Hippocampal formation (tissue), 2 donors: ENCODE measurements around the gene ACIN1.

Experiments
- DNase-seq, 2 donors: peaks; one replicate each; lab custom pipeline; 2025; lab: John Stamatoyannopoulos, UW

The ACIN1 gene

GRCh38 chr14:23057757-23058653, 36.9 kb downstream of the ACIN1 start:
- DNase-seq, result no peak

GRCh38 chr14:23056956-23057756, 37.8 kb downstream of the ACIN1 start, which contains the start of gene CDH24:
Gene CDH24 (minus strand): TSS chr14:23057520. CDS start chr14:23055733, 1,787 bp downstream.
- DNase-seq, result no peak

GRCh38 chr14:23056145-23056955, 38.6 kb downstream of the ACIN1 start:
- DNase-seq, result no peak

- DNase-seq, result no peak
Observed at GRCh38 chr14:23055621-23056144, 39.3 kb downstream of the ACIN1 start.

- no peak for DNase-seq
Observed at GRCh38 chr14:23055147-23055550, 39.8 kb downstream of the ACIN1 start.

- DNase-seq, result no peak
Observed at GRCh38 chr14:23054000-23054811, 40.7 kb downstream of the ACIN1 start.

GRCh38 chr14:23053426-23053825, 41.5 kb downstream of the ACIN1 start:
- no peak for DNase-seq

GRCh38 chr14:23052671-23053070, 42.3 kb downstream of the ACIN1 start:
- DNase-seq, result no peak

- DNase-seq, result no peak
Observed at GRCh38 chr14:23052182-23052623, 42.7 kb downstream of the ACIN1 start.

GRCh38 chr14:23051141-23052057, 43.5 kb downstream of the ACIN1 start:
- no peak for DNase-seq

GRCh38 chr14:23049011-23049410, 45.9 kb downstream of the ACIN1 start:
- DNase-seq, result no peak

GRCh38 chr14:23047751-23048693, 46.9 kb downstream of the ACIN1 start:
- no peak for DNase-seq

GRCh38 chr14:23047034-23047634, 47.8 kb downstream of the ACIN1 start:
- DNase-seq, result no peak

- DNase-seq, result no peak
Observed at GRCh38 chr14:23045419-23046357, 49.2 kb downstream of the ACIN1 start.

GRCh38 chr14:23044840-23045239, 50.1 kb downstream of the ACIN1 start:
- DNase-seq, result no peak

GRCh38 chr14:23043754-23044153, 51.2 kb downstream of the ACIN1 start:
- DNase-seq, result no peak

GRCh38 chr14:23043145-23043544, 51.8 kb downstream of the ACIN1 start:
- DNase-seq, result no peak
